ENCODE measurements around the gene AURKAIP1.
"Not testable (repeated sequence)": the region's sequence is repeated elsewhere in the genome, so short reads cannot be mapped to it uniquely, and the experiment has no call there.

GRCh38 chr1:1417825-1418463, 42.9 kb upstream of the AURKAIP1 start:
- TF ChIP-seq USF2 (IDR thresholded peaks at IDR 0.05; ENCODE audit: borderline replicate concordance, low read depth, low read length); POLR2AphosphoS5 (IDR thresholded peaks at IDR 0.05; ENCODE audit: low read depth, low read length); FOSL2 (IDR thresholded peaks at IDR 0.05; ENCODE audit: borderline replicate concordance, low read depth); PBX3 (IDR thresholded peaks at IDR 0.05); CTCF (IDR thresholded peaks at IDR 0.05): not testable (repeated sequence)
